Activated naive CD4-positive, alpha-beta T cell treated with anti-CD3 and anti-CD28 coated beads, Interleukin-2, amount 10 ng/mL, durations not matched to agents 7 days and 5 days (primary cell): ENCODE data around the gene SDR9C7.
"Not testable (repeated sequence)": the region's sequence is repeated elsewhere in the genome, so short reads cannot be mapped to it uniquely, and the experiment has no call there.

Source experiments
- CTCF ChIA-PET: fragments of 350-600 bp; sonication (Branson Sonifier 250); formaldehyde crosslinking; loops from one replicate; lab custom pipeline; 2021; ENCODE audit warnings: antibody characterized with exemption; lab: Charles Lee
- DNase-seq: peaks from one replicate; pipeline ENCODE4 v3.0.0-alpha.2; 2020
- H3K27ac Mint-ChIP-seq: one replicate; pipeline ENCODE4 v1.8.0; 2021; ENCODE audit warnings: mild to moderate bottlenecking, moderate library complexity, mixed read lengths
- H3K27me3 Mint-ChIP-seq: one replicate; pipeline ENCODE4 v1.8.0; 2021; ENCODE audit warnings: mild to moderate bottlenecking, mixed read lengths
- H3K36me3 Mint-ChIP-seq: one replicate; pipeline ENCODE4 v1.8.0; 2021; ENCODE audit warnings: mixed read lengths
- H3K4me1 Mint-ChIP-seq: one replicate; pipeline ENCODE4 v1.8.0; 2021; ENCODE audit warnings: mixed read lengths
- H3K4me3 Mint-ChIP-seq: one replicate; pipeline ENCODE4 v1.8.0; 2021; ENCODE audit warnings: mild to moderate bottlenecking, moderate library complexity, mixed read lengths
- H3K9me3 Mint-ChIP-seq: one replicate; pipeline ENCODE4 v1.8.0; 2021; ENCODE audit warnings: mixed read lengths

SDR9C7 gene

GRCh38 chr12:56916296-56916995 is 17.8 kb downstream of the SDR9C7 start:
- Mint-ChIP-seq H3K27ac (no peak overlapping the region), H3K4me3 (no peak overlapping the region), H3K9me3 (no peaks in the 10 kb centered on the region), H3K4me1 (no peaks in the 10 kb centered on the region), H3K27me3 (peaks cover 13% of the 10 kb centered on the region), H3K36me3 (no peaks in the 10 kb centered on the region)
- CTCF ChIA-PET = interaction anchor here (0.7 to 1.0 kb wide), 2 partner anchors 9 to 159 kb away, joined by 3 read pairs; no protein-coding TSS in a partner anchor
- DNase-seq = no peak

- H3K27me3 Mint-ChIP-seq = peaks cover 9% of the 10 kb centered on the region
- no peaks in the 10 kb centered on the region for H3K36me3 Mint-ChIP-seq
- no peak overlapping the region for H3K27ac Mint-ChIP-seq
- no peak for DNase-seq
- CTCF ChIA-PET = no interaction called here
- H3K9me3 Mint-ChIP-seq = peaks cover 10% of the 10 kb centered on the region
- H3K4me3 Mint-ChIP-seq = no peak overlapping the region
- H3K4me1 Mint-ChIP-seq = no peaks in the 10 kb centered on the region
Observed at GRCh38 chr12:56914724-56915123, 19.5 kb downstream of the SDR9C7 start.

GRCh38 chr12:56914256-56914655 is 20.0 kb downstream of the SDR9C7 start:
- Mint-ChIP-seq H3K27me3 (peaks cover 9% of the 10 kb centered on the region), H3K36me3 (no peaks in the 10 kb centered on the region)
- CTCF ChIA-PET = no interaction called here

GRCh38 chr12:56909403-56909802 is 24.8 kb downstream of the SDR9C7 start:
- H3K27ac Mint-ChIP-seq, CTCF ChIA-PET, H3K4me3 Mint-ChIP-seq, H3K27me3 Mint-ChIP-seq, DNase-seq, H3K36me3 Mint-ChIP-seq, H3K4me1 Mint-ChIP-seq: not testable (repeated sequence)
- peaks cover 20% of the 10 kb centered on the region for H3K9me3 Mint-ChIP-seq

More at GRCh38 chr12:56914256-56914655, 20.0 kb downstream of the SDR9C7 start:
- peaks cover 15% of the 10 kb centered on the region for H3K9me3 Mint-ChIP-seq
- DNase-seq = no peak
- no peaks in the 10 kb centered on the region for H3K4me1 Mint-ChIP-seq
- H3K4me3 Mint-ChIP-seq = no peak overlapping the region
- no peak overlapping the region for H3K27ac Mint-ChIP-seq

- H3K9me3 Mint-ChIP-seq = peaks cover 20% of the 10 kb centered on the region
- CTCF ChIA-PET = no interaction called here
- H3K36me3 Mint-ChIP-seq = no peaks in the 10 kb centered on the region
- H3K4me1 Mint-ChIP-seq = no peaks in the 10 kb centered on the region
- H3K4me3 Mint-ChIP-seq = no peak overlapping the region
- H3K27me3 Mint-ChIP-seq = no peaks in the 10 kb centered on the region
- DNase-seq = no peak
- no peak overlapping the region for H3K27ac Mint-ChIP-seq
Observed at GRCh38 chr12:56908136-56908535, 26.1 kb downstream of the SDR9C7 start.

- DNase-seq = no peak
- Mint-ChIP-seq H3K4me1 (no peaks in the 10 kb centered on the region), H3K9me3 (peaks cover 24% of the 10 kb centered on the region), H3K27me3 (no peaks in the 10 kb centered on the region), H3K36me3 (no peaks in the 10 kb centered on the region), H3K27ac (no peak overlapping the region), H3K4me3 (no peak overlapping the region)
- CTCF ChIA-PET = no interaction called here
Observed at GRCh38 chr12:56905852-56906251, 28.4 kb downstream of the SDR9C7 start.

- CTCF ChIA-PET = no interaction called here
- peaks cover 14% of the 10 kb centered on the region for H3K9me3 Mint-ChIP-seq
- no peaks in the 10 kb centered on the region for H3K36me3 Mint-ChIP-seq
- H3K4me3 Mint-ChIP-seq = no peak overlapping the region
- H3K4me1 Mint-ChIP-seq = no peaks in the 10 kb centered on the region
- H3K27me3 Mint-ChIP-seq = no peaks in the 10 kb centered on the region
- no peak for DNase-seq
- H3K27ac Mint-ChIP-seq = no peak overlapping the region
Observed at GRCh38 chr12:56903374-56903773, 30.8 kb downstream of the SDR9C7 start.

GRCh38 chr12:56901313-56901712 is 32.9 kb downstream of the SDR9C7 start:
- H3K9me3 Mint-ChIP-seq = peaks cover 13% of the 10 kb centered on the region
- CTCF ChIA-PET = not testable (repeated sequence)

GRCh38 chr12:56900583-56900982 is 33.6 kb downstream of the SDR9C7 start:
- DNase-seq = no peak
- H3K4me1 Mint-ChIP-seq = no peaks in the 10 kb centered on the region
- no peak overlapping the region for H3K27ac Mint-ChIP-seq
- no peak overlapping the region for H3K4me3 Mint-ChIP-seq
- CTCF ChIA-PET = no interaction called here
- no peaks in the 10 kb centered on the region for H3K27me3 Mint-ChIP-seq
- no peaks in the 10 kb centered on the region for H3K36me3 Mint-ChIP-seq
- H3K9me3 Mint-ChIP-seq = peaks cover 13% of the 10 kb centered on the region

More at GRCh38 chr12:56901313-56901712, 32.9 kb downstream of the SDR9C7 start:
- not testable (repeated sequence) for DNase-seq, H3K27me3 Mint-ChIP-seq, H3K36me3 Mint-ChIP-seq, H3K4me3 Mint-ChIP-seq, H3K27ac Mint-ChIP-seq, H3K4me1 Mint-ChIP-seq

GRCh38 chr12:56898938-56899337 is 35.3 kb downstream of the SDR9C7 start:
- CTCF ChIA-PET = no interaction called here
- no peak overlapping the region for H3K27ac Mint-ChIP-seq
- peaks cover 13% of the 10 kb centered on the region for H3K9me3 Mint-ChIP-seq
- H3K4me3 Mint-ChIP-seq = no peak overlapping the region
- H3K36me3 Mint-ChIP-seq = no peaks in the 10 kb centered on the region
- DNase-seq = no peak
- no peaks in the 10 kb centered on the region for H3K27me3 Mint-ChIP-seq
- H3K4me1 Mint-ChIP-seq = no peaks in the 10 kb centered on the region

GRCh38 chr12:56897844-56898361 is 36.3 kb downstream of the SDR9C7 start:
- H3K4me1 Mint-ChIP-seq = no peaks in the 10 kb centered on the region
- H3K27ac Mint-ChIP-seq = no peak overlapping the region
- no peaks in the 10 kb centered on the region for H3K36me3 Mint-ChIP-seq
- H3K27me3 Mint-ChIP-seq = no peaks in the 10 kb centered on the region
- no peak for DNase-seq
- peaks cover 13% of the 10 kb centered on the region for H3K9me3 Mint-ChIP-seq
- CTCF ChIA-PET = no interaction called here
- H3K4me3 Mint-ChIP-seq = no peak overlapping the region

GRCh38 chr12:56896082-56896481 is 38.1 kb downstream of the SDR9C7 start:
- Mint-ChIP-seq H3K4me3 (no peak overlapping the region), H3K9me3 (peaks cover 8% of the 10 kb centered on the region), H3K36me3 (no peaks in the 10 kb centered on the region), H3K4me1 (no peaks in the 10 kb centered on the region), H3K27me3 (peaks cover 5% of the 10 kb centered on the region), H3K27ac (no peak overlapping the region)
- DNase-seq = no peak
- CTCF ChIA-PET = no interaction called here

GRCh38 chr12:56894698-56895368 is 39.4 kb downstream of the SDR9C7 start:
- no peaks in the 10 kb centered on the region for H3K4me1 Mint-ChIP-seq
- peaks cover 5% of the 10 kb centered on the region for H3K27me3 Mint-ChIP-seq
- no peak overlapping the region for H3K4me3 Mint-ChIP-seq
- CTCF ChIA-PET = no interaction called here
- H3K36me3 Mint-ChIP-seq = no peaks in the 10 kb centered on the region
- H3K27ac Mint-ChIP-seq = no peak overlapping the region
- H3K9me3 Mint-ChIP-seq = peaks cover 5% of the 10 kb centered on the region
- DNase-seq = no peak

- H3K4me3 Mint-ChIP-seq, H3K27me3 Mint-ChIP-seq, H3K4me1 Mint-ChIP-seq, CTCF ChIA-PET, H3K9me3 Mint-ChIP-seq, DNase-seq, H3K27ac Mint-ChIP-seq, H3K36me3 Mint-ChIP-seq: not testable (repeated sequence)
Observed at GRCh38 chr12:56891885-56892284, 42.3 kb downstream of the SDR9C7 start.

GRCh38 chr12:56886319-56886718 is 47.9 kb downstream of the SDR9C7 start:
- Mint-ChIP-seq H3K4me1 (no peaks in the 10 kb centered on the region), H3K36me3 (no peaks in the 10 kb centered on the region), H3K4me3 (no peak overlapping the region), H3K27me3 (peaks cover 10% of the 10 kb centered on the region), H3K27ac (no peak overlapping the region), H3K9me3 (peaks cover 12% of the 10 kb centered on the region)
- CTCF ChIA-PET = no interaction called here
- no peak for DNase-seq
